Measurements from ENCODE around the gene GALNTL6.

- TF ChIP-seq CTCF (IDR thresholded peaks at IDR 0.05) (no peak), POLR2A (IDR thresholded peaks at IDR 0.05) (no peak), EP300 (IDR thresholded peaks at IDR 0.05) (no peak), POLR2AphosphoS5 (IDR thresholded peaks at IDR 0.05) (no peak)
Observed at GRCh38 chr4:172691552-172691951, 878.3 kb downstream of the GALNTL6 start.
